Myocyte (in vitro differentiated cells): ENCODE data around the gene NCAPD3. TPM values are rescaled to one million over a fixed set of nuclear protein-coding genes. Genes with fewer than 3 reads are reported as not detected.
"Not testable (repeated sequence)": the region's sequence is repeated elsewhere in the genome, so short reads cannot be mapped to it uniquely, and the experiment has no call there.

Experiments
- DNase-seq: peaks from one replicate; pipeline ENCODE4 v3.0.0-alpha.2; 2012; ENCODE audit warnings: low read depth
- total RNA-seq: library from RNA; depleted of rRNA; stranded (reverse); fragments of >200 nt; gene quantifications from 2 replicates; pipeline ENCODE4 v1.2.3, GENCODE V29; 2014

Gene NCAPD3
- total RNA-seq, 1 donor from 2014 or later, result 14.0 TPM

GRCh38 chr11:134224710-134225664, 1.2 kb upstream of the NCAPD3 start:
- peak; percentile 56 for DNase-seq

DNA sequence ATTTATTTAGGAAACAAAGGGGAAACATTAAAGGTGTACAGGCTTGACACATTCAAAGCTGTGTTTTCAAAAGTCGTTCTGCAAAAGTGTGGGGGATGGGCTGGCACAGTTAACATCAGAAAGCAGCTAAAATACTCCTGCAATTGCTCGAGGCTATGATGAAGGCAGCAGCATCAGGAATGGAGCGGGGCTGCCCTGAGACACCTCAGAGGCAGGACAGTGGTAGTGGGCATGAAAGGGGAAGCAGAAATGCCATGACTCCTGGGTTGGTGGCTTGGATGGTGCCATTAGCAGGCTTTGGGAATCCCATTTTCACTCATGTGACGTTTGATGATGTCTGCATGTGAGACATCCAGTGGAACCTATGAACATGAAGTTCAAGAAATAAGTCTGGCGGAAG, 646 bp downstream of the NCAPD3 start:
- no peak for DNase-seq

DNA sequence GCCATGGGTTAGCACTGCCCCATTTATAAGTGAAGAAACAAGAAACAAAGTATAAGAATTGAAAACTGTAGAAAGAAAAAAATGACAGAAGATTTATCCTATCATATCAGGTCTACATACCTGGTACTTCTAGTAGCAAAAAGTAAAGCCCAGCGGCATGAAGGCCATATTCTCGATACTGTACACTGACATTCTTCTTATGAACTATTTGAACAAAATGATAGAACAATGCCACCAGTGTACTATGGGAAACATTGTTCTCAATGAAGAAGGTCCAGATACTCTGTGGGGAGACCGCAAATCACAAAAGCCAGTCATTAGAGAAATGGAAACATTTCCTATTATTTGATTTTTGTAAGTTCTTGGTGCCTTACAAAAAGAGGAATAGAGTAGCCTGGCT, 7.0 kb downstream of the NCAPD3 start:
- no peak for DNase-seq

- DNase-seq, result no peak
Observed at GRCh38 chr11:134215836-134216235, 7.9 kb downstream of the NCAPD3 start.

GRCh38 chr11:134207538-134208239, 16.1 kb downstream of the NCAPD3 start:
- DNase-seq, result peak; percentile 24

DNA sequence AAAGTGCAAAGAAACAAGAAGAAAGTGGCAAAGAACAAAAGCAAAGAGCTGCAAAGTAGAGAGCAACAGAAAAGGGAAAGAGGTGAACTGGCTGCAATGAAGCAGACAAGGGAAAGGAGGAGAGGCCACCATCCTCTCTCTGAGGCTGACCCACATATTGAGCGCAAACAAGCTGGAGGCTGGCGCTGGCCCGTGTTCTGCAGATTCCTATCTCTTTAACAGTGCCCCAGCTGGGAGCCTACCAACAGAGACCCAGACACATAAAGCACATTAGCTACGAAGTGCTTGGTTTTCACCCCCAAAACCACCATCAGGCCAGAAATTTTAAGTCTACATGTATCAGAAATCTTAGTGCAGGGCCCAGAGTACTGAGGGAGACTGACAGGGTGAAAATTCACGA, 17.6 kb downstream of the NCAPD3 start:
- no peak for DNase-seq

GRCh38 chr11:134205729-134206128, 18.0 kb downstream of the NCAPD3 start:
- no peak for DNase-seq

DNA sequence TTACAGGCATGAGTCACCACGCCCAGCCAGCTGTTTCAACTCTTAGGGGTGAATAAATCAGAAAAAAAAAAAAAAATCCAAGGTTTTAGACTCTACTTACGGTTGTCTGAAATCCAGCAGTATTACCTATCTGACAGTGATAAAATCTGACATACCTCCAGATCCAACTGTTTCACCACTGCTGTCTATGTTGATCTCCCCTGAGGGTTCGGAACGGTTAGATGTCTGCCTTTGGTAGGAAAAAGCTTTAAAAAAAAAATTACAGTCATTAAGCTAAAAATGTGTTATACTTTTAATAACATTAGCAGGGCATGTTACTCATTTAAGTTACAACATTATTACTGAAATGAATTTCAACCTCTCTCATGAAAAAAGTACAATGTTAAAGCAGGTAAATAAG, 21.1 kb downstream of the NCAPD3 start:
- DNase-seq, result peak; percentile 9

DNA sequence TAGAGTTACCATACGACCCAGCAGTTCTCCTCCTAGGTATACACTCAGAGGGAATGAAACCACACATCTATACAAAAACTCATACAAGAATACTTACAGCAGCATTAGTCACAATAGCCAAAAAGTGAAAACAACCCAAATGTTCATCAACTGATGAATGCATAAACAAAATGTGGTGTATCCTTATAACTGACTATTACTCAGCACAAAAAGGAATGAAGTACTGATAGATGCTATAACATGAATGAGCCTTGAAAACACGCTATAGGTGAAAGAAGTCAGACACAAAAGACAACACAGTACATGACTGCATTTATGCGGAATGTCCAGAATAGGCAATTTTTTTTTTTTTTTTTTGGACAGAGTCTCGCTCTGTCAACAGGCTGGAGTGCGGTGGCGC, 23.1 kb downstream of the NCAPD3 start:
- no peak for DNase-seq

GRCh38 chr11:134199531-134199930, 24.2 kb downstream of the NCAPD3 start:
- DNase-seq, result no peak

DNA sequence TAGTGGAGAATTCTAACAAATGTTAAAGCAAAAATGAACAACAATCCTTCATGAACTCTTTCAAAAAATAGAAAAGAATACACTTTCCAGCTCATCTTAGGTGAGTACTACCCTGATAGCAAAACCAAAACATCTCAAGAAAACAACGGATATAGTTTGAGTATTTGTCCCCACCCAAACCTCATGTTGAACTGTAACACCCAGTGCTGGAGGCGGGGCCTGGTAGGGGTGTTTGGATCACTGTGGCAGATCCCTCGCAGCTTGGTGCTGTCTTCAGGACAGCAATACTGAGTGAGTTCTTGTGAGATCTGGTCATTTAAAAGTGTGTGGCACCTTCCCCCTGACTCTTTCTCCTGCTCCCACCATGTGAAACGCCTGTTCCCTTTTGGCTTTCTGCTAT, 27.0 kb downstream of the NCAPD3 start:
- DNase-seq, result no peak

DNA sequence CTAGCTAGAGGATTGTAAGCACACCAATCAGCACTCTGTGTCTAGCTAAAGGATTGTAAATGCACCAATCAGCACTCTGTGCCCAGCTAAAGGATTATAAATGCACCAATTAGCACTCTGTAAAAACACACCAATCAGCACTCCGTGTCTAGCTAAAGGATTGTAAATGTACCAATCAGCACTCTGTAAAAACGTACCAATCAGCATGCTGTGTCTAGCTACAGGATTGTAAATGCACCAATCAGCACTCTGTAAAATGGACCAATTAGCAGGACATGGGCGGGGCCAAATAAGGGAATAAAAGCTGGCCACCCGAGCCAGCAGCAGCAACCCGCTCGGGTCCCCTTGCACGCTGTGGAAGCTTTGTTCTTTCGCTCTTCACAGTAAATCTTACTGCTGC, 35.7 kb downstream of the NCAPD3 start:
- DNase-seq, result not testable (repeated sequence)

- peak; percentile 32 for DNase-seq
Observed at GRCh38 chr11:134181707-134182106, 42.1 kb downstream of the NCAPD3 start.

- no peak for DNase-seq
Observed at GRCh38 chr11:134178032-134178674, 45.6 kb downstream of the NCAPD3 start.

DNA sequence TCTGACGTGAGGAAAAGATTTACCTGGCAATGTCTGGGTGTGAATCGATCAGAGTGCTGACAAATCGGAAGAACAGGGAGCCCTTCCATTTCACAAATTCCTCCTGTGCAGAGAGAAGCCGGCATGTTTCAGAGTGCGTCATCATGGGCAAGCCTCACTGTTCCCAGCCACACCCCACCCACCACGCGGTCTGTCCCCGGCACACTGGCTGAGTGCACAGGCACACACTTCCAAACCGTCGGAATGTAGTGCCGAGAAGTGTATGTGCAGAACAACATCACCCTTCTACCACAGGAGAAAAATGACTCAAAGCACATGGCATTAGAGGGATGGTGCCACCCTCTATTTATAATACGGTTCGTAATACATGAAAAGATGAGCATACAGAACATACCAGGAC, 47.5 kb downstream of the NCAPD3 start:
- DNase-seq, result no peak

GRCh38 chr11:134173296-134173695, 50.5 kb downstream of the NCAPD3 start:
- DNase-seq, result no peak

DNA sequence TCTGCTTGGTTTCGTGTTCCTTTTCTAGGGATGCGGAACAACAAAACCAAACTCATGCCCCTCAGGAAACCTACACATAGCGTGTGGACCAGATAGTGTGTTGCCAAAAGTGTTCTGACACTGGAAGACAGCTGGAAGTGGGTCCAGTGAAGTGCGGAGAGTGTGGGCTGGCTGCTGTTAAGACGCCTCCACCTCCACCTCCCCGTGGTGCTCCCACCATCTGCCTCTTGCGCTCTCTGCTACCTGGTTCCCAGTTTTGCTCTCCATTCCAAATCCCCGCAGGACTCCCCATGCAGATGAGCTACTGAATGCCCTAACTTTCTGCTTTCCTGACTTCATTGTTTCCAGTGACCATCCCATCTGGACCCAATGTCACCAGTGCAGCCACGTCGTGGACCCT, 51.8 kb downstream of the NCAPD3 start:
- DNase-seq, result no peak

DNA sequence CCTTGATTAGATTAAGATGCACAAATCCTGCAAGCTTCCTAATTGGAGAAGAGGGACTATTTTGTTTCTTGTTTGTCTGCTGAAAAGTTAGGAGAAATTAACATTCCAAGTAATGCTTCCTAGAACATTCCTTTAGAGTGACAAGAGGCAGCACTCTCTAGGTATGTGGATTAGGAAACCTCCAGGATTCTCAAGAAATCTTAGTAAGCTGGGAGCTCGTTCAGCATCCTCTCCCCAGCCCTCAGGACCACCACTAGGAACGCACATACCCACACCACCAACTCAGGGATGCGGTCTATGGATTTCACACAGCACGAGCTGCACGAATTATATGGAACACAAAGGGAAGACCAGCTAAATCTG, 52.9 kb downstream of the NCAPD3 start:
- DNase-seq, result no peak

- DNase-seq, result no peak
Observed at GRCh38 chr11:134170177-134170918, 53.4 kb downstream of the NCAPD3 start.

DNA sequence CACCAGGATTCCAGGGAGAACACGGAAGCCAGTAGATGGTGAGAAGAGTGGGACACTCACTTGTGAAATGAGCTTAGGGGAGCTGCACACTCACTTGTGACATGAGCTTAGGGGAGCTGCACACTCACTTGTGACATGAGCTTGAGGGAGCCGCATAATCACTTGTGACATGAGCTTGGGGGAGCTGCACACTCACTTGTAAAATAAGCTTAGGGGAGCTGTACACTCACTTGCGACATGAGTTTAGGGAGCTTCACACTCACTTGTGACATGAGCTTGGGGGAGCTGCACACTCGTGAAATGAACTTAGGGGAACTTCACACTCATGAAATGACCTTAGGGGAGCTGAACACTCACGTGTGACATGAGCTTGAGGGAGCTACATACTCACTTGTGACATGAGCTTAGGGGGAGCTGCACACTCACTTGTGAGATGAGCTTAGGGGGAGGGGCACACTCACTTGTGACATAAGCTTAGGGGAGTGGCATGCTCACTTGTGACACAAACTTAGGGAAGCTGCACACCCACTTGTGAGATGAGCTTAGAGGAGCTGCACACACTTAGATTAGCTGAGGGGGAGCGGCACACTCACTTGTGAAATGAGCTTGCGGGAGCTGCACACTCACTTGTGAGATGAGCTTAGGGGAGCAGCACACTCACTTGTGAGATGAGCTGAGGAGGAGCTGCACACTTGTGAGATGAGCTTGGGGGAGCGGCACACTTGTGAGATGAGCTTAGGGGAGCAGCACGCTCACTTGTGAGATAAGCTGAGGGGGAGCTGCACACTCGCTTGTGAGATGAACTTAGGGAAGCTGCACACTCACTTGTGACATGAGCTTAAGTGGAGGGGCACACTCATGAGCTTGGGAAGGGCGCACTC, 59.0 kb downstream of the NCAPD3 start:
- DNase-seq, result no peak
